K562 (cell line): ENCODE measurements around the gene WSCD2. TPM values are rescaled to one million over a fixed set of nuclear protein-coding genes. Genes with fewer than 3 reads are reported as not detected.

Experiments used
- ATAC-seq: fragments of 200-7000 bp; cut with Tn5 transposase; 3 replicates; pipeline ENCODE4 v1.9.1; 2020; ENCODE audit warnings: moderate library complexity
- BruUV-seq: library from RNA; stranded (reverse); fragments of 400-500 nt; replicated peaks from 2 replicates; lab custom pipeline; 2021; lab: Mats Ljungman, UMichigan
- CTCF ChIA-PET: fragments of 300-600 bp; formaldehyde crosslinking; extraction: SDS; loops from one replicate; lab custom pipeline; 2021; ENCODE audit warnings: low intra/inter-chr PET ratio; lab: Yijun Ruan, JAX
- POLR2A ChIA-PET: fragments of 300-600, 350-650 bp; sonication (Branson Sonifier 250); formaldehyde crosslinking; extraction: SDS; loops from one replicate; lab custom pipeline; 2021; ENCODE audit warnings: antibody characterized with exemption, inconsistent platforms; lab: Yijun Ruan, JAX
- DNase-seq, 4 experiments: peaks; one replicate each; pipeline versions ENCODE4 v3.0.0 to v3.0.0-alpha.2; 2011 to 2018; ENCODE audit warnings: low spot score in 3 of 4, mixed read lengths in 3 of 4; ENCODE audit errors: extremely low read depth in 1 of 4
- FAIRE-seq: peaks from 2 replicates; lab custom pipeline; 2011; peaks lifted over from hg19 to GRCh38; lab: Jason Lieb, UNC
- H2AFZ ChIP-seq: 2 replicates; pipeline ENCODE4 v1.6.0; 2011; ENCODE audit warnings: low read depth, low read length, control low read depth, inconsistent platforms
- H3K27ac ChIP-seq: fragments of 200-600 bp; 3 replicates; pipeline ENCODE4 v1.8.0; 2011; ENCODE audit warnings: low read depth, mild to moderate bottlenecking, control low read depth, inconsistent platforms, low read length, moderate library complexity, mixed read lengths; ENCODE audit errors: extremely low read depth
- H3K27me3 ChIP-seq, 2 experiments: fragments of 300-600 bp in 1 of 2; 2 replicates in 1 of 2; 3 replicates in 1 of 2; pipeline versions ENCODE4 v1.6.0 to v1.8.0; 2011; ENCODE audit warnings: inconsistent platforms in 2 of 2, low read length in 2 of 2, mild to moderate bottlenecking in 1 of 2, mixed read lengths in 1 of 2, moderate library complexity in 1 of 2; ENCODE audit not compliant: control insufficient read depth in 2 of 2, insufficient read depth in 2 of 2
- H3K36me3 ChIP-seq: fragments of 300-600 bp; 3 replicates; pipeline ENCODE4 v1.8.0; 2011; ENCODE audit warnings: mild to moderate bottlenecking, low read length, inconsistent platforms; ENCODE audit not compliant: control insufficient read depth, insufficient read depth
- H3K4me1 ChIP-seq, 2 experiments: fragments of 200-600 bp in 1 of 2; replicated peaks in 1 of 2; 2 replicates in 1 of 2; 3 replicates in 1 of 2; pipeline versions ENCODE4 v1.5.1 to v1.8.0; 2011; ENCODE audit warnings: inconsistent platforms in 2 of 2, low read length in 2 of 2, mild to moderate bottlenecking in 1 of 2, mixed read lengths in 1 of 2, moderate library complexity in 1 of 2; ENCODE audit not compliant: control insufficient read depth in 2 of 2, insufficient read depth in 2 of 2
- H3K4me2 ChIP-seq: 2 replicates; pipeline ENCODE4 v1.6.1; 2011; ENCODE audit warnings: low read length, control low read depth, inconsistent platforms, mixed read lengths; ENCODE audit not compliant: insufficient read depth
- H3K4me3 ChIP-seq: fragments of 200-600 bp; sonication (generic), shearing (Covaris generic); 2 replicates; pipeline ENCODE4 v1.5.1; 2016; ENCODE audit warnings: control low read depth, inconsistent platforms
- H3K79me2 ChIP-seq: fragments of 200-600 bp; 3 replicates; pipeline ENCODE4 v1.8.0; 2011; ENCODE audit warnings: low read length, inconsistent platforms; ENCODE audit not compliant: control insufficient read depth, insufficient read depth
- H3K9ac ChIP-seq, 2 experiments: 2 replicates each; pipeline versions ENCODE4 v1.6.0 to v1.6.1; 2011; ENCODE audit warnings: low read depth in 2 of 2, low read length in 2 of 2, control low read depth in 1 of 2, inconsistent platforms in 1 of 2, mild to moderate bottlenecking in 1 of 2, mixed read lengths in 1 of 2; ENCODE audit not compliant: insufficient read depth in 1 of 2
- H3K9me1 ChIP-seq: one replicate; pipeline ENCODE4 v1.6.0; 2011; ENCODE audit warnings: inconsistent platforms, mild to moderate bottlenecking, low read length, moderate library complexity; ENCODE audit not compliant: control insufficient read depth, insufficient read depth
- H3K9me3 ChIP-seq: replicated peaks from 2 replicates; pipeline ENCODE4 v1.5.1; 2011; ENCODE audit warnings: low read depth, low read length, inconsistent platforms; ENCODE audit not compliant: control insufficient read depth, insufficient read depth
- H4K20me1 ChIP-seq: replicated peaks from 2 replicates; pipeline ENCODE4 v1.6.1; 2011; ENCODE audit warnings: low read length, inconsistent platforms, mixed read lengths; ENCODE audit not compliant: control insufficient read depth, insufficient read depth
- CEBPB ChIP-seq: fragments of 450-650 bp; IDR thresholded peaks from 2 replicates; pipeline ENCODE4 v1.6.1; 2016; ENCODE audit warnings: missing genetic modification characterization, missing compliant biosample characterization
- GATAD2A ChIP-seq: fragments of 450-650 bp; IDR thresholded peaks from 2 replicates; pipeline ENCODE4 v1.6.1; 2017
- HIVEP1 ChIP-seq: fragments of 250-450 bp; sonication (Bioruptor Pico); IDR thresholded peaks from 2 replicates; pipeline ENCODE4 v1.4.0; 2020; ENCODE audit warnings: mild to moderate bottlenecking
- HNRNPL ChIP-seq: fragments of 200-400 bp; formaldehyde crosslinking; IDR thresholded peaks from 2 replicates; pipeline ENCODE4 v1.6.1; 2017; ENCODE audit warnings: low read depth, mild to moderate bottlenecking, low read length
- MYNN ChIP-seq, 2 experiments: sonication (generic); formaldehyde crosslinking in 1 of 2; IDR thresholded peaks; 2 replicates each; pipeline versions ENCODE4 v1.5.0 to v1.6.1; 2016 to 2020; ENCODE audit warnings: antibody characterized with exemption in 1 of 2, missing genetic modification reagents in 1 of 2
- NCOA4 ChIP-seq: fragments of 450-650 bp; IDR thresholded peaks from 2 replicates; pipeline ENCODE4 v1.6.1; 2018; ENCODE audit warnings: mild to moderate bottlenecking; ENCODE audit not compliant: partially characterized antibody
- NUFIP1 ChIP-seq: fragments of 450-650 bp; IDR thresholded peaks from 2 replicates; pipeline ENCODE4 v1.6.1; 2018; ENCODE audit not compliant: partially characterized antibody
- RAD21 ChIP-seq, 2 experiments: fragments of 250-450 bp in 1 of 2; fragments of 450-650 bp in 1 of 2; sonication (Bioruptor Pico) in 1 of 2; formaldehyde crosslinking in 1 of 2; IDR thresholded peaks in 1 of 2; conservative IDR thresholded peaks in 1 of 2; 2 replicates each; pipeline versions ENCODE4 v1.4.0 to v1.8.0; 2020 to 2022; ENCODE audit warnings: mild to moderate bottlenecking in 2 of 2, moderate library complexity in 1 of 2
- SMAD1 ChIP-seq: fragments of 150-350 bp; IDR thresholded peaks from 2 replicates; pipeline ENCODE4 v1.6.1; 2014; ENCODE audit warnings: low read length, low read depth; ENCODE audit not compliant: partially characterized antibody
- STAT5B ChIP-seq: fragments of 250-450 bp; sonication (Bioruptor Pico); IDR thresholded peaks from 2 replicates; pipeline ENCODE4 v1.8.0; 2021; ENCODE audit warnings: mild to moderate bottlenecking, inconsistent platforms
- TFAP4 ChIP-seq: sonication (generic); formaldehyde crosslinking; IDR thresholded peaks from 2 replicates; pipeline ENCODE4 v1.8.0; 2022; ENCODE audit warnings: missing genetic modification reagents, mild to moderate bottlenecking, moderate library complexity, borderline replicate concordance
- ZBTB9 ChIP-seq: fragments of 450-650 bp; formaldehyde crosslinking; IDR thresholded peaks from 2 replicates; pipeline ENCODE4 v1.4.0; 2020; ENCODE audit warnings: mild to moderate bottlenecking, moderate library complexity
- WGBS: fragments of 100-300 bp; shearing (Covaris generic); methylation state at CpG from one replicate; pipeline ENCODE4 v1.1.6; 2016; ENCODE audit warnings: low coverage, mixed read lengths; ENCODE audit not compliant: insufficient coverage; ENCODE audit errors: missing lambda C conversion rate; 5-methylcytosine and 5-hydroxymethylcytosine counted together
- in situ Hi-C: fragments of 300-500 bp; cut with MboI; formaldehyde crosslinking; loops from 4 replicates; pipeline ENCODE4 v1.15.0; 2018; ENCODE audit warnings: inconsistent platforms, mixed read lengths
- intact Hi-C: fragments of 100-400 bp; cut with micrococcal nuclease; formaldehyde crosslinking; loops from 2 replicates; pipeline ENCODE4 v1.14.2; 2022
- polyA plus RNA-seq, 8 experiments: library from polyadenylated mRNA; depleted of rRNA in 4 of 8; stranded (reverse) in 5 of 8; unstranded in 3 of 8; fragments of >200 nt; fragmentation: Nextera tagmentation in 2 of 8; fragmentation: Illumina TruSeq in 1 of 8; extraction: Ambion mirVana in 2 of 8; extraction: Trizol in 1 of 8; gene quantifications; 2 replicates each; pipeline versions ENCODE4 v1.2.1 to v1.2.3, GENCODE V29; 2011 to 2014; ENCODE audit warnings: inconsistent platforms in 1 of 8, missing spikeins in 1 of 8
- total RNA-seq, 7 experiments: library from RNA; depleted of rRNA in 6 of 7; stranded (reverse); fragments of >200 nt in 6 of 7; fragmentation: Illumina TruSeq in 2 of 7; extraction: Trizol in 2 of 7; gene quantifications; 2 replicates each; pipeline versions ENCODE4 v1.2.1 to v1.2.3, GENCODE V29; 2011 to 2021; ENCODE audit warnings: low replicate concordance in 1 of 7

The WSCD2 gene
- total and polyA plus RNA-seq, 9 of the 15 experiments (the other 6 are each of a cell fraction or from before 2014, with no cell fraction given): 0.72 to 14.1 (median 4.0) TPM

- ChIA-PET CTCF (no interaction called here), POLR2A (interaction anchor here (0.6 kb wide), 1 partner anchor 94 kb away, joined by 3 read pairs; no protein-coding TSS in a partner anchor)
- Histone ChIP-seq H3K9me1 (no peaks in the 10 kb centered on the region), H3K27me3 (no peaks in the 10 kb centered on the region), H2AFZ (no peak overlapping the region), H3K4me3 (no peak overlapping the region), H3K9me3 (no peaks in the 10 kb centered on the region), H3K36me3 (no peaks in the 10 kb centered on the region), H3K4me2 (no peak overlapping the region), H3K27ac (no peak overlapping the region), H3K79me2 (no peaks in the 10 kb centered on the region), H3K9ac (no peak overlapping the region), H4K20me1 (no peaks in the 10 kb centered on the region), H3K4me1 (no peaks in the 10 kb centered on the region)
- in situ Hi-C loops (no loop called here), intact Hi-C loops (loop anchor here (10.0 kb wide), 2 partner anchors 222 to 262 kb away; no protein-coding TSS in a partner anchor)
- WGBS: 6% methylated on average over 6 of the region's 6 CpGs
- ATAC-seq (no peak), DNase-seq (peak in 1 of 4 experiments; percentile 13), FAIRE-seq (no peak)
- no TSS peak for BruUV-seq
- TF ChIP-seq GATAD2A (no peak), HIVEP1 (CRISPR knock-in tag) (no peak)
Observed at GRCh38 chr12:108232565-108232964, 103.5 kb downstream of the WSCD2 start.

GRCh38 chr12:108234158-108234557, 105.1 kb downstream of the WSCD2 start:
- DNase-seq (peak in 1 of 4 experiments; percentile 11), ATAC-seq (0 out of 3 replicates have a peak, but pooled peaks have one; percentile 32), FAIRE-seq (no peak)
- POLR2A ChIA-PET: interaction anchor here (0.6 kb wide), 1 partner anchor 105 kb away, joined by 3 read pairs; no protein-coding TSS in a partner anchor
- Histone ChIP-seq H3K4me2 (no peak overlapping the region), H3K79me2 (no peaks in the 10 kb centered on the region), H3K27me3 (no peaks in the 10 kb centered on the region), H3K9ac (no peak overlapping the region), H3K9me3 (no peaks in the 10 kb centered on the region), H3K9me1 (no peaks in the 10 kb centered on the region), H3K4me1 (no peaks in the 10 kb centered on the region), H4K20me1 (no peaks in the 10 kb centered on the region), H3K27ac (no peak overlapping the region), H3K36me3 (no peaks in the 10 kb centered on the region), H3K4me3 (no peak overlapping the region), H2AFZ (no peak overlapping the region)
- CTCF ChIA-PET: no interaction called here
- intact Hi-C loops: loop anchor here (10.0 kb wide), 2 partner anchors 221 to 261 kb away; no protein-coding TSS in a partner anchor
- in situ Hi-C loops: no loop called here
- no TSS peak for BruUV-seq
- WGBS: 13% methylated on average over 5 of the region's 6 CpGs
- TF ChIP-seq RAD21 (CRISPR knock-in tag; conservative IDR thresholded peaks at IDR 0.05 in 1 of 2, IDR thresholded peaks at IDR 0.05 in 1 of 2) (peak; percentile 18 to 26; a peak in 2 of 4 replicates), NUFIP1 (no peak), ZBTB9 (CRISPR knock-in tag) (no peak), MYNN (IDR thresholded peaks at IDR 0.05) (no peak), MYNN (CRISPR knock-in tag; IDR thresholded peaks at IDR 0.05) (no peak), SMAD1 (no peak), NCOA4 (no peak), TFAP4 (CRISPR knock-in tag) (no peak), CEBPB (tag) (no peak), STAT5B (CRISPR knock-in tag) (no peak), HNRNPL (no peak)
